ENCODE results near the gene ACSM6. TPM values are rescaled to one million over a fixed set of nuclear protein-coding genes. Genes with fewer than 3 reads are reported as not detected.

ACSM6 gene
- total and polyA plus RNA-seq, 2 of the 8 experiments (the other 6 are each of a cell fraction or from before 2014, with no cell fraction given) = 0.33 TPM; not detected in 1

DNA sequence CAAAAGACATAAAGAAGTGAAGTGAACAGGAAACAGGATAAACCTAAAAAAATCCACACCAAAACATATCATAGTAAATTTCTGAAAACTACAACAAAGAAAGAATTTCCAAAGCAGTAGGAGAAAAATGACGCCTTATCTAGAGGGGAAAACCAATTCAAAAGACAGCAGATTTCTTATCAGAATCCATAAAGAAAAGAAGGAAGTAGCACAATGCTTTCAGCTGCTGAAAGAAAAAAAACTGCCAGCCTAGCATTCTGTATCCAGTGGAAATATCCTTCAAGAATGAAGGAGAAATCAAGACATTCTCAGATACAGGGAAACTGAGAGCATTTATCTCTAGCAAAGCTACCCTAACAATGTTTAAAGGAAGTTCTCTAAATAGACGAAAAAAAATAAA lies 59.0 kb downstream of the ACSM6 start:
- H2BK15ac ChIP-seq (ENCODE audit: low read length) = no peak overlapping the region
- H3K18ac ChIP-seq (ENCODE audit: extremely low read depth, low read length) = no peak overlapping the region
- no peak overlapping the region for H2BK20ac ChIP-seq (ENCODE audit: low read length)
- peaks cover 0 to 6% (median 2%) of the 10 kb centered on the region in 4 experiments; a peak in 2 of 7 replicates for H3K4me1 ChIP-seq (replicated peaks in 1 of 4; ENCODE audit: control insufficient read depth in 3 of 4, insufficient read depth in 4 of 4, low read length in 3 of 4)
- H3K4ac ChIP-seq (replicated peaks; ENCODE audit: insufficient read length, low read depth, low read length) = no peak overlapping the region
- H2BK12ac ChIP-seq (ENCODE audit: low read depth, low read length) = no peak overlapping the region
- no peak overlapping the region for H2AK5ac ChIP-seq (ENCODE audit: low read depth, low read length)
- no peak overlapping the region for H4K5ac ChIP-seq (ENCODE audit: insufficient read length, low read depth, low read length)
- H3K27me3 ChIP-seq (replicated peaks in 1 of 4; ENCODE audit: control insufficient read depth in 3 of 4, extremely low read depth in 1 of 4, insufficient read depth in 3 of 4, low read length in 3 of 4) = no peaks in the 10 kb centered on the region
- FAIRE-seq (no peak), DNase-seq (ENCODE audit: low read depth in 1 of 2, low spot score in 2 of 2) (no peak)
- H3K14ac ChIP-seq (ENCODE audit: insufficient read length) = no peak overlapping the region
- H3K9ac ChIP-seq (replicated peaks in 1 of 4; ENCODE audit: extremely low read depth in 1 of 4, low read depth in 3 of 4, low read length in 3 of 4) = no peak overlapping the region
- H3K27ac ChIP-seq (ENCODE audit: low read depth, low read length) = no peak overlapping the region
- H3K23me2 ChIP-seq (ENCODE audit: low read depth, low read length) = peaks cover 3% of the 10 kb centered on the region; the same call in 1 of the 2 replicates
- CTCF ChIA-PET (ENCODE audit: partially characterized antibody) = interaction anchor here (2.9 kb wide), 1 partner anchor 10 kb away, joined by 15 read pairs; no protein-coding TSS in a partner anchor
- H3K79me1 ChIP-seq (ENCODE audit: low read depth, low read length) = peaks cover 4% of the 10 kb centered on the region; the same call in 1 of the 2 replicates
- H4K91ac ChIP-seq (replicated peaks; ENCODE audit: insufficient read length, low read length) = no peak overlapping the region
- H3K4me2 ChIP-seq (ENCODE audit: insufficient read depth in 1 of 2, low read depth in 2 of 2, low read length in 2 of 2) = no peak overlapping the region
- no peak overlapping the region for H2AFZ ChIP-seq (ENCODE audit: low read length)
- peaks cover 0 to 52% of the 10 kb centered on the region in 2 experiments; a peak in 2 of 4 replicates for H3K79me2 ChIP-seq (ENCODE audit: control insufficient read depth in 1 of 2, insufficient read depth in 2 of 2, low read length in 2 of 2)
- H3K4me3 ChIP-seq (ENCODE audit: extremely low read depth in 1 of 4, insufficient read depth in 2 of 4, low read depth in 3 of 4, low read length in 4 of 4) = no peak overlapping the region
- no peak overlapping the region for H4K8ac ChIP-seq (ENCODE audit: extremely low read depth, insufficient read depth, low read length)
- H3K23ac ChIP-seq (ENCODE audit: insufficient read length) = no peak overlapping the region
- TF ChIP-seq MAFK (IDR thresholded peaks at IDR 0.05; ENCODE audit: low read depth, low read length) (no peak), RBBP5 (IDR thresholded peaks at IDR 0.05; ENCODE audit: borderline replicate concordance, low read depth, low read length) (no peak), SP1 (IDR thresholded peaks at IDR 0.05; ENCODE audit: low read depth, low read length) (no peak), TAF1 (IDR thresholded peaks at IDR 0.05; ENCODE audit: low read depth, low read length) (no peak), SIX5 (IDR thresholded peaks at IDR 0.05; ENCODE audit: low read depth, low read length) (no peak), GTF2F1 (IDR thresholded peaks at IDR 0.05; ENCODE audit: borderline replicate concordance, low read depth, low read length) (no peak), CREB1 (IDR thresholded peaks at IDR 0.05) (no peak), SUZ12 (IDR thresholded peaks at IDR 0.05; ENCODE audit: low read length) (no peak), BACH1 (IDR thresholded peaks at IDR 0.05; ENCODE audit: low read length) (no peak), RAD21 (IDR thresholded peaks at IDR 0.05 in 1 of 2, conservative IDR thresholded peaks at IDR 0.05 in 1 of 2; ENCODE audit: low read depth in 2 of 2, low read length in 2 of 2) (no peak), POLR2A (IDR thresholded peaks at IDR 0.05; ENCODE audit: control extremely low read depth in 1 of 2, low read depth in 2 of 2, low read length in 2 of 2) (no peak), CEBPB (IDR thresholded peaks at IDR 0.05; ENCODE audit: low read depth, low read length) (no peak), EGR1 (IDR thresholded peaks at IDR 0.05; ENCODE audit: borderline replicate concordance, low read depth, low read length) (no peak), KDM1A (IDR thresholded peaks at IDR 0.05; ENCODE audit: borderline replicate concordance, low read length) (no peak)
- 78% methylated on average over 2 of the region's 2 CpGs; no CpG with 5 or more reads in 1 of the 2 experiments for WGBS, 2 experiments (ENCODE audit: extremely low coverage in 1 of 2, insufficient coverage in 1 of 2, insufficient read length in 1 of 2, insufficient replicate concordance in 2 of 2, low coverage in 1 of 2, low lambda C conversion rate in 2 of 2, missing lambda C conversion rate in 1 of 2)
- 0 out of 4 replicates have a peak, but pooled peaks cover 0 to 3% of the 10 kb centered on the region in 2 experiments for H3K9me3 ChIP-seq (ENCODE audit: insufficient read depth in 2 of 2, low read depth in 1 of 2, low read length in 1 of 2)
- H2BK5ac ChIP-seq (ENCODE audit: low read depth, low read length) = no peak overlapping the region
- peaks cover 3 to 18% (median 8%) of the 10 kb centered on the region in 4 experiments; a peak in 6 of 8 replicates for H3K36me3 ChIP-seq (ENCODE audit: control insufficient read depth in 2 of 4, insufficient read depth in 4 of 4, low read length in 3 of 4)
- no peak overlapping the region for H3K56ac ChIP-seq (replicated peaks; ENCODE audit: insufficient read length, low read depth, low read length)
- H4K20me1 ChIP-seq (replicated peaks in 1 of 2; ENCODE audit: control insufficient read depth in 1 of 2, insufficient read depth in 2 of 2, low read length in 2 of 2) = no peaks in the 10 kb centered on the region
- H2BK120ac ChIP-seq (replicated peaks; ENCODE audit: low read depth, low read length) = no peak overlapping the region
- POLR2A ChIA-PET (ENCODE audit: partially characterized antibody) = no interaction called here

Measured in H1 (cell line).